GM18517 (cell line): ENCODE results near the gene C2orf74.
A peak's percentile ranks its signal among the peaks of the same experiment; 100 is the strongest.
"Not testable (repeated sequence)": the region's sequence is repeated elsewhere in the genome, so short reads cannot be mapped to it uniquely, and the experiment has no call there.

Experiments used
- ATAC-seq: cut with Tn5 transposase; IDR thresholded peaks from one replicate; pipeline ENCODE4 v1.9.1; 2021; ENCODE audit warnings: mild to moderate bottlenecking, moderate library complexity; ENCODE audit not compliant: unreplicated experiment

Gene C2orf74

DNA sequence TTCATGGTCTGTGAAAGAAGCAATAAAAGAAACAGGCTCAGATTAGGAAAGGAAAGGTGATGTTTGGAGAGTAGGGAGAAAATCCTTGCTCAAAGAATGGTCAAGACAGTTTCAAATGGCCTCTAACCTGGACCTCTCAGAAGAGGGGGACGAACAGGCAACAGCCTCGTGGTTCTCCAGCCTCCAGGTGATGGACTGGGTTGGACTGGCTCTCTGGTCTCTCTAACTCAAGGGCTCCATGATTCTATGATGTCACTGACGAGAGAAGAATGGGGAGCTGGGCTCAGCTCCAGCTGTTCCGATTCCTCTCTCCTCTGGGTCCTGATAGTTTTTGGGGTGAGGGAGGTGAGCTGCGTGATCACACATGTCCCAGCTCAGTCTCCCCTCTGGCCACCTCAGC lies at the start of gene C2orf74:
TSS of gene C2orf74 (plus strand) at position 301 of the 400 bp plus-strand sequence. CDS start 327 bp downstream, outside the sequence.
- no peak for ATAC-seq

DNA sequence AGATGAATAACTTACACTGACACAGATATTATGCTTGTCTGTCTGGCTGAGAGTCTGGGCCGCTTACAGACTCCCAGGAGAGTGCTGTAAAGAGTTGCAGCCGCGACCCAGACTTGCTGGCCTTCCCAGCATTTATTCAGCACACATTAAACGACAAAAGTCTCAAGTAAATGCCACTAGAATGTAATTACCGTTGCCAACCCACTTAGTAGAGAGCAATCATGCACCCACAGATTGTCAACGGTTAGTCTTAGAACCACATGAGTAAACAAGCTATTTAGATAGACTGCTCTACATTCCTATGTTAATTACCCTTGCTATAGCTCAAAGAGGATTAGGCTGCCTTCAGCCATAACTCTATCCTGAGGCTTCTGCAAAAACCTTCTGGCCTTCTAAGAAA lies 47.8 kb upstream of the C2orf74 start:
- ATAC-seq, result no peak

GRCh38 chr2:61116302-61116701 lies 45.7 kb upstream of the C2orf74 start:
- ATAC-seq, result no peak

- peak; percentile 67 for ATAC-seq
These were observed 44.5 kb upstream of the C2orf74 start for GRCh38 chr2:61117534-61117933.

GRCh38 chr2:61125123-61125710 lies 36.8 kb upstream of the C2orf74 start:
- ATAC-seq, result no peak

DNA sequence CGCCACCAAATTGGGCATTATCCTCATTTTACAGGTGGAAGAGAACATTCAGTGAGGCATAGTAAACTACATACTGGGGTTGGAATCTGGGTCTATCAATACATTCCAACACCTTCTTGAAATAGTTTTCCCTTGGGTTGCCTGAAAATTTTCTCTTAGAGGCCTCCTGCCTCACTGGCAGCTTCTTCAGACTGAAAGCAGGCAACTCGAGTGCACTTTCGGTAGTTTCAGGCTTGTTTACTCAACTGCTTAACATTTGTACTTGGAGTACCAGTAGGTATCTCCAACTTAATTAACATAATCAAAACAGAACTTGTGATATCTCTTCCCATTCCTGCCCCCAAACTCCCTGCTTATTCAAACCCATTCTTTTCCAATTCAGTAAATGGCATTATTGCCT lies 36.2 kb upstream of the C2orf74 start:
- ATAC-seq, result no peak

GRCh38 chr2:61128122-61128521 lies 33.9 kb upstream of the C2orf74 start:
- ATAC-seq, result not testable (repeated sequence)

GRCh38 chr2:61134141-61134540 lies 27.8 kb upstream of the C2orf74 start:
- ATAC-seq, result no peak

GRCh38 chr2:61135510-61135909 lies 26.5 kb upstream of the C2orf74 start:
- no peak for ATAC-seq

DNA sequence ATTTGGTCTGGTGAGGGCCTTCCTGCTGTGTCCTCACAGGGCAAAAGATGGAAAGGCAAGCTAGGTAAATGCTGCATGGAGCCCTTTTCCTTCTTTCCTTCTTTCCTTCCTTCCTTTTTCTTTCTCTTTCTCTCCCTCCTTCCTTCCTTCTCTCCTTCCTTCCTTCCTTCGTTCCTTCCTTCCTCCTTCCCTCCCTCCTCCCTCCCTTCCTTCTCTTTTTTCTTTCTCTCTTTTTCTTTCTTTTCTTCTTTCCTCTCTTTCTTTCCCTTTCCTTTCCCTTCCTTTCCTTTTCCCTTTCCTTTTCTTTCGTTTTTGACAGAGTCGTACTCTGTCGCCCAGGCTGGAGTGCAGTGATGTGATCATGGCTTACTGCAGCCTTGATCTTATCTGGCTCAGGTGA lies 23.1 kb upstream of the C2orf74 start:
- no peak for ATAC-seq

- ATAC-seq, result no peak
These were observed 20.8 kb upstream of the C2orf74 start for GRCh38 chr2:61141151-61141550.

DNA sequence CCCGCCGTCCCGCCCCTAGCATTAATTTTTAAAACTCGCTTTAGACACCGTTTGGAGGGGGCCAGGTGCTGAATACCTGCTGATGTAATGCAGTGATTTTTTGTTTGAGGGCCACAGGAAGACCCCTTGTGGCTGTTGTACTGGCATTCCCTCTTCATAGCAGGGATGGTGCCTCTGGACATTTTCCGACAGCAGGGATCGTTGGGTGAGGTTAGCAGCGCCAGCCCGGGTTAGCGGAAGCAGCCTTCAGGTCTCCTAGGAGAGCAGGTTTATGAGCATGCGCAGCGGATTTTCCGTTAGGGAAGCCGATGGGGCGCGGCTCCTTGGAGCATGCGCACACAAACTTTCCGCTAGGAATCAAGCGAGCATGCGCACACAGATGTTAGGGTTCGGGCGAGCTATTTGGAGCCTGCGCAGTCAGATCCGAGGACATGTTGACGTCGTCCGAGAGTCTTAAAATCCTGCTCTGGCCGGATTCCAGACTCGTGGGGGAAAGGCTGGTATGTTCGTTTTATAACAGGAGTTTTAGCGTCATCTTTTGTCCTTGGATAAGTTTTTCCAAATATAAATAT lies 17.2 kb upstream of the C2orf74 start:
- ATAC-seq, result peak; percentile 89

DNA sequence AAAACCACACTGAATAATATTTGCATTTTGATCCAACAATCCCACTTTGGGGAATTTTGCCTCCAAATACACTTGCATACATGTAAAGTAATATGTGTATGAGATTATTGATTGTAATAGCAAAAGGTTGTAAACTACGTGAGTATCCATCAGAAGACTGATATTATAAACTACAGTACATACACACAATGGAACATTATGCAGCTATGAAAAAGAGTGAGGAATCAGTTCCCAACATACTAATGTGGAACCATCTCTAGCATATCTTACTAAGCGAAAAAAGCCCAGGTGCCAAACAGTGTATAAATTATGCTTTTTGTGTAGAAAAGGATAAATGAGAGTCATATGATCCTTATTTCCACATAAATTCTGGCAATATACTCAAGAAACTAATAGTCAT lies 16.0 kb upstream of the C2orf74 start:
- ATAC-seq, result no peak

DNA sequence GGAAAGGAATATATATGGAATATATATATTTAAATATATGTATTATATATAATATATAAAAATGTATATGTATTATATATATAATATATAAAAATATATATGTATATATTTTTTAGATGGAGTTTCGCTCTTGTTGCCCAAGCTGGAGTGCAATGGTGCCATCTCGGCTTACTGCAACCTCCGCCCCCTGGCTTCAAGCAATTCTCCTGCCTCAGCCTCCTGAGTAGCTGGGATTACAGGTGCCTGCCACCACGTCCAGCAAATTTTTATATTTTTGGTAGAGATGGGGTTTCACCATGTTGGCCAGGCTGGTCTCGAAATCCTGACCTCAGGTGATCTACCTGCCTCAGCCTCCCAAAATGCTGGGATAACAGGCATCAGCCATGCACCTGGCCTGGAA lies 13.9 kb upstream of the C2orf74 start:
- not testable (repeated sequence) for ATAC-seq

DNA sequence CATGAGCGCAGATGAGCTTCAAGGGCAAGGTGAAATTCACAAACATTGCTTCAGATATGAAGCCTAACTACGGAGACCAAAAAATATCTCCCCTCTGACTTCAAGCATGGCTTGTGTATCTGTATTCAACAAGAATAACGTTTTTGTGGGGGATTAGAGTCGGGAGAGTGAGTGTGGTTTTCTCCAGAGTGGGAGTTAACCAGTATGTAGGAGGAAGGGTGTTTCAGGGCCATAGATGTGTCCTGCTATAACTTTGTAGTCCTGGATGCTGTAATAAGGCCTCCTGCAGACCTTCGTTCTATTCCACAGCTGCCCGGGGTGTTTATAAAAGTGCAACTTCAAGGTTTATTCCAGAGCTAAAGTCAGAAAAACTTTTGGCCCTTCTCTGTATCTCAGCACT lies 12.9 kb upstream of the C2orf74 start:
- no peak for ATAC-seq

GRCh38 chr2:61151436-61151835 lies 10.6 kb upstream of the C2orf74 start:
- no peak for ATAC-seq

DNA sequence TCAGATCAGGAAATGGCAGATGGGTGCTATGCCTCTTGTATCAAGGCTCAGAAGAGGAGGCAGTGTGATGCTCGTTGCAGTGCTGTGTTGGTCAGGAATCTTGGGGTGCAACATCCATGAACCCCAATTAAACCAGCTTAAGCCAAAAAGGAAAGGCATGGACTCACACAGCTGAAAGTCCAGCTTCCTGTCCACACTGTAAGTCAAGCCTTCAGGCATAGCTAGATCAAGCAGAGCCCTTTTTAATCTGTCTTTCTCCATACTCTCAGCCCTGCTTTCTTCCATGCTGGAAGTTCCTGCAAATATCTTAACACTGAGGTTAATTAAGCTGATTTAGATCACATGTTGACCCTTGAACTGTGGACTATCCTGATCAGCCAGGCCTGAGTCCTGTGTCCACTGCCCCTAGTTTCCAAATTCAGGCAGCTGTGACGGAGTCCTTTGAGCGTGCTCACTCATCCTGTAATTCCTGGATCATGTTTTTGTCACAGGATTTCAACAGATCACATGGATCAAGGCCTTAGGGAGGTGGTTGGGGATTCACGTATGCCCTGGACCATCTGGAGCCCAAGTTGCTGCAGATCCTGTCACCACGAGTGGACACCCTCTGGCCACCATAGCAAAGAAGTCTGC lies 4.5 kb upstream of the C2orf74 start:
- ATAC-seq, result no peak

- ATAC-seq, result no peak
These were observed 3.5 kb upstream of the C2orf74 start for GRCh38 chr2:61158356-61158955.

GRCh38 chr2:61162721-61163120 lies 733 bp downstream of the C2orf74 start:
- ATAC-seq, result no peak

DNA sequence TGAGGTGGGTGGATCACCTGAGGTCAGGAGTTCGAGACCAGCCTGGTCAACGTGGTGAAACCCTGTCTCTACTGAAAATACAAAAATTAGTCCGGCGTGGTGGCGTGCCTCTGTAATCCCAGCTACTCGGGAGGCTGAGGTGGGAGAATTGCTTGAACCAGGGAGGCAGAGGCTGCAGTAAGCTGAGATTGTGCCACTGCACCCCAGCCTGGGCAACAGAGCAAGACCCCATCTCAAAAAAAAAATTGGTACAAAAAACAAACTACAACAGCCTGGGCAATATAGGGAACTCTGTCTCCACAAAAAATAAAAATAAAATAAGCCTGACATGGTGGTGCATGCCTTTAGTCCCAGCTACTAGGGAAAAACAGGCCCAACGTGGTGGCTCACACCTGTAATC lies 3.1 kb downstream of the C2orf74 start:
- not testable (repeated sequence) for ATAC-seq

GRCh38 chr2:61165946-61166345 lies 4.0 kb downstream of the C2orf74 start:
- no peak for ATAC-seq

- no peak for ATAC-seq
These were observed 5.6 kb downstream of the C2orf74 start for GRCh38 chr2:61167579-61167978.
